BE2C (cell line): ENCODE data around the gene WBP1L.
"Not testable (repeated sequence)": the region's sequence is repeated elsewhere in the genome, so short reads cannot be mapped to it uniquely, and the experiment has no call there.

Experiments used
- DNase-seq: peaks from one replicate; pipeline ENCODE4 v3.0.0-alpha.2; 2020
- H3K27me3 ChIP-seq: fragments of 250-450 bp; sonication (Bioruptor Pico); 2 replicates; pipeline ENCODE4 v1.5.1; 2020; ENCODE audit warnings: mild to moderate bottlenecking
- H3K36me3 ChIP-seq: fragments of 250-450 bp; sonication (Bioruptor Pico); 2 replicates; pipeline ENCODE4 v1.5.1; 2020; ENCODE audit warnings: mild to moderate bottlenecking
- H3K4me1 ChIP-seq: fragments of 250-450 bp; sonication (Bioruptor Pico); 2 replicates; pipeline ENCODE4 v1.5.1; 2020
- H3K4me3 ChIP-seq: 2 replicates; pipeline ENCODE4 v1.5.1; 2011; ENCODE audit warnings: low read depth, low read length
- H3K9me3 ChIP-seq: fragments of 250-450 bp; sonication (Bioruptor Pico); 2 replicates; pipeline ENCODE4 v1.5.1; 2020
- TF ChIP-seq, protein P1 (sequence below): IDR thresholded peaks from 2 replicates; pipeline ENCODE4 v1.5.1; 2012; ENCODE audit warnings: mild to moderate bottlenecking, low read depth, low read length

Gene WBP1L

DNA sequence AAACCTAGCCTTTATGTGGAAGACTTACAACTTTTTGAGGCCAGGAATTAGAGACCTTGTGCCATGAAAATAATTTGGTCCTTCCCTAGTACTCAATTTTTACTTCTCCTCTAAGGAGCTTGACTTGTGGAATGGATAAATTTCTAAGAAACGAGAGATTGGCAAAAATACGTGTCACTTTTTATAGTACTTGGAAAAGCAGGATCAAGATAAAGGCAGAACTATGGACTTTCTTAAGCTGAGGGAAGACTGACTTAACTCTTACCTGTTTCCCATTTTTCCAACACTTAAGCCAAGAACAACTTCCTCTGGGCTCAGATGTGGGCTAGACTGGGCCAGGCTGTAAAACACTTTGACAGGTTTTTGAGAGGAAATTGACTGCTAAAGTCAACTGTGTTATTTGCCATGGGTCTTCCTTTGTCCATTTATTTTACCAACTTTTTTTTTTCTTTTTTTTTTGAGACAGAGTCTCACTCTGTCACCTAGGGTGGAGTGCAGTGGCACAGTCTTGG is 2.0 kb upstream of the WBP1L start:
- Histone ChIP-seq H3K4me1 (no peaks in the 10 kb centered on the region), H3K27me3 (no peaks in the 10 kb centered on the region), H3K9me3 (no peaks in the 10 kb centered on the region), H3K36me3 (peaks cover 5% of the 10 kb centered on the region; the same call in 1 of the 2 replicates), H3K4me3 (no peak overlapping the region)
- DNase-seq, result no peak
- TF ChIP-seq, protein P1, sequence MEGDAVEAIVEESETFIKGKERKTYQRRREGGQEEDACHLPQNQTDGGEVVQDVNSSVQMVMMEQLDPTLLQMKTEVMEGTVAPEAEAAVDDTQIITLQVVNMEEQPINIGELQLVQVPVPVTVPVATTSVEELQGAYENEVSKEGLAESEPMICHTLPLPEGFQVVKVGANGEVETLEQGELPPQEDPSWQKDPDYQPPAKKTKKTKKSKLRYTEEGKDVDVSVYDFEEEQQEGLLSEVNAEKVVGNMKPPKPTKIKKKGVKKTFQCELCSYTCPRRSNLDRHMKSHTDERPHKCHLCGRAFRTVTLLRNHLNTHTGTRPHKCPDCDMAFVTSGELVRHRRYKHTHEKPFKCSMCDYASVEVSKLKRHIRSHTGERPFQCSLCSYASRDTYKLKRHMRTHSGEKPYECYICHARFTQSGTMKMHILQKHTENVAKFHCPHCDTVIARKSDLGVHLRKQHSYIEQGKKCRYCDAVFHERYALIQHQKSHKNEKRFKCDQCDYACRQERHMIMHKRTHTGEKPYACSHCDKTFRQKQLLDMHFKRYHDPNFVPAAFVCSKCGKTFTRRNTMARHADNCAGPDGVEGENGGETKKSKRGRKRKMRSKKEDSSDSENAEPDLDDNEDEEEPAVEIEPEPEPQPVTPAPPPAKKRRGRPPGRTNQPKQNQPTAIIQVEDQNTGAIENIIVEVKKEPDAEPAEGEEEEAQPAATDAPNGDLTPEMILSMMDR, result no peak

DNA sequence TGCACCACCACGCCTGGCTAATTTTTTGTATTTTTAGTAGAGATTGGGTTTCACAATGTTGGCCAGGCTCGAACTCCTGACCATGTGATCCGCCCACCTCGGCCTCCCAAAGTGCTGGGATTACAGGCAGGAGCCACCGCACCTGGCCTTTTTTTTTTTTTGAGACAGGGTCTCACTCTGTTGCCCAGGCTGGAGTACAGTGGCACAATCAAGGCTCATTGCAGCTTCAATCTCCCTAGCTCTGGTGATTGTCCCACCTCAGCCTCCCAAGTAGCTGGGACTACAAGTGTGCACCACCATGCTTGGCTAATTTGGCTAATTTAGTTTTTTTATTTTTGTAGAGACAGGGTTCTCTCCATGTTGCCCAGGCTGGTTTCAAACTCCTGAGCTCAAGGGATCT is 1.4 kb upstream of the WBP1L start:
- H3K9me3 ChIP-seq, DNase-seq, H3K4me3 ChIP-seq, H3K4me1 ChIP-seq, H3K36me3 ChIP-seq, H3K27me3 ChIP-seq: not testable (repeated sequence)

DNA sequence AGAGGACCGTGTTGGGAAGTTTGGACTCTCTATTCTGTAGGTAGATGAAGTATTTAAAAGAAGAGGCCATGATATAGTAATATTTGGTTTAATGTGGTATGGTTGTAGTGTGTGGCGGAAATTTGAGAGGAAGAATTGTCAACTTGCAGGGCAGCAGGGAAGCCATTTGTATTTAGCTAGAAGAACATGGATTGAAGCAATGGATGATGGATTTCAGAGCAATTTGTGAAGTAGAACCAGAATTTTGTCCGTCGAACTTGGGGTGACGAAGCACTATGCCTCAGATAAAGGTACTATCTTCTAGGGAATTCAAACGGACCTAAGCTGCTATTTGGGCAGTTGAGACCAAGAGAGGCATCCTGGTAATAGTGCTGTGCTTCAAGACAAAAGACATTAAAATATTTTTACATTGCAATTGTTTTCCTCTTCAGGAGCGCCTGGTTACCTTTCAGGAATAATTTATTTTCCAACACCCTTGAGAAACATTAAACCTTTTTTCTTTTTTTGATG is 615 bp upstream of the WBP1L start:
- Histone ChIP-seq H3K9me3 (no peaks in the 10 kb centered on the region), H3K4me3 (peak overlapping the region; percentile 49), H3K27me3 (no peaks in the 10 kb centered on the region), H3K4me1 (no peaks in the 10 kb centered on the region), H3K36me3 (no peaks in the 10 kb centered on the region)
- no peak for DNase-seq
- TF ChIP-seq, protein P1, result no peak

DNA sequence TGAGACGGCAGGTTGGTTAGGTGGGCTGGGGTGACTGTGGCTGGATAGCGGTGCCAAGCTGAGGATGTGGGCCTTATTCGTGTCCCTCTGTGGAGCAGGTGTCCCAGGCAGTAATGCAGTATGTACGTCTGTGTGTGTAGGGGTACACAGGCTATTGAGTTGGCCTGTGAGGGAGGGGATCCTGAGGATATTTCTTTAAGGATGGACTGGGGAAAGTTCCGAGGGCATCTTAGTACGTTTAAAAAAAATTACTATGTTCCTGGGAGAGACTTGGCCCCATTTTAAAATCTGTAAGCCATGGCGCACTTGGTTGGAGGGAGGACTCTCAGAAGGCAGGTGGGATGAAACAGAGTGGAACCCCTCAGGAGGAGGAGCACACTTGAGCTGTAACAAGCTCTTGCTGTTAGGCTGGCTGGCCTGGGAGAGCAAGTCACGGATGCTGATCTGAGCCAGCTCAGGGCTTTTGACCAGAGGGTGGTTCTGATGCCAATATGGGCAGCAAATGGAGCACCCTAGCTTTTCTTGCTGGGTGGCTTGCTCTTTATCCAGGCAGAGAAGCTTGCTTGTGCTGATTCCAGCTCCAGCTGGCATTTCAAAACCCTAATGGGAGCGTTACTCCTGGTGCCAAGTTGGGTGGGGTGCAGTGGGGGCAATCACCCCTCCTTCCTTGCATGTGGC is 765 bp downstream of the WBP1L start:
- H3K4me1 ChIP-seq, result no peaks in the 10 kb centered on the region
- no peaks in the 10 kb centered on the region for H3K27me3 ChIP-seq
- H3K36me3 ChIP-seq, result no peaks in the 10 kb centered on the region
- TF ChIP-seq, protein P1, result no peak
- peak overlapping the region; percentile 82 for H3K4me3 ChIP-seq
- no peaks in the 10 kb centered on the region for H3K9me3 ChIP-seq
- no peak for DNase-seq

DNA sequence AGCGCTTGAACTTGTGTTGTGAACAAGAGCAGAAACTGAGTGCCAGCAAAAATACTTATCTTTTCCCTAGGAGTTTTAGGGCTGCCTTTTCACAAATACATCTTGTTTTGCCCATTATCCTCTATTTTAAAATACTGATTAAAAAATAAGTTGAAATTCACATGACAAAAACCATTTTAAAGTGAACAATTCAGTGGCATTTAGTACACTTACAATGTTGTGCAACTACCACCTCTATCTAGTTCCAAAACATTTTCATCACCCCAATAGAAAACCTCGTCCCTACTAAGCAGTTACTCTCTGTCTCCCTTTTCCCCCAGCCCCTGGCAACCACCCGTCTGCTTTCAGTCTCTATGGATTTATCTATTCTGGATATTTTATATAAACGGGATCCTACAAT is 1.4 kb downstream of the WBP1L start:
- DNase-seq, result no peak
- H3K27me3 ChIP-seq, result no peaks in the 10 kb centered on the region
- no peaks in the 10 kb centered on the region for H3K4me1 ChIP-seq
- no peaks in the 10 kb centered on the region for H3K9me3 ChIP-seq
- no peak overlapping the region for H3K4me3 ChIP-seq
- H3K36me3 ChIP-seq, result no peaks in the 10 kb centered on the region
- TF ChIP-seq, protein P1, result no peak

GRCh38 chr10:102752266-102752930 is 8.7 kb downstream of the WBP1L start:
- TF ChIP-seq, protein P1, result no peak
- DNase-seq, result no peak
- Histone ChIP-seq H3K4me1 (no peaks in the 10 kb centered on the region), H3K36me3 (no peaks in the 10 kb centered on the region), H3K4me3 (no peak overlapping the region), H3K9me3 (no peaks in the 10 kb centered on the region), H3K27me3 (no peaks in the 10 kb centered on the region)
